ENCODE data around the gene BATF3.

BATF3 gene

DNA sequence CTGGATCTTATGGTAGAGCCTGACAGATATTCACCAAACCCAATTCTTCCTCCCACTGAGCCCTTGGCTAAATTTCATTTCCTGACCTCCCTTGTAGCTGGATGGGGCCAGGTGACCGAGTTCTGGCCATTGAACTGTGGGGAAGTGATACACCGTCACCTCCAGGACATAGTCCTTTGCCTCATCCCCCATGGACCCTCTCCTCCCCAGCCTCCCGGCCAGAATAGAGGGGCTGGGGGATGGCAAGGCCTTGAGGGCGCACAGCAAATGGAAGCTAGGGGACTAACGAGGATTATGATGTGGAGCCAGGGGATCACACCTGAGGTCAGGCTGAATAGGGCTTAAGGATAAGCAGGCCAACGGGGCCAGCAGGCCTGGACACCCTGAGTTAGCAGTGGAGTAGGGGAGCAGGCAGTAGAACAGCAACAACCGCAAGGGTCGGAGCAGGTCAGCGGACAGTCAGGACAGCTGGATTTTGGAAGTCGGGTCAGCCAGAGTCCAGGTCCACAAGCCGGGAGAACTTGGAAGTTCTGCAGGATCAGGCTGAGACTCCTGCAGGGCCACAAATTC, 15.0 kb downstream of the BATF3 start:
- no peak for DNase-seq (ENCODE audit: low spot score)

DNA sequence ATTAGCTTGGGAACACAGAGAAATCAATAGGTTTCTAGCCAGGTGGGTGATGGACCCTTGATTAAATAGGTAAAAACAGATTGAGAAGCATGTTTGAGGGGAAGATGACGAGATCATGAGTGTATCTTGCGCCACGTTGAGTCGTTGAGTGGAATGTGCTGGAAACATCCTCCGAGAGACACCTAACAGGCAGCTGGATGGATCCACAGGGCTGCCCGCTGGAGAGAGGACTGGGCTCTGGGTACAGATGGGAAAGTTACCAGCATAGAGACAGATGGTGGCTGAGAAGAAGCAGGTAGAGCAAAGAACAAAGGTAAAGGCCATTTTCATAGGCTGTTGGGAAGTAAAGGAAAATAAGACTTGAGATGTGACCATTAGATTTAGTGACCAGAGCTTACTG, 15.6 kb downstream of the BATF3 start:
- DNase-seq (ENCODE audit: low spot score), result no peak

DNA sequence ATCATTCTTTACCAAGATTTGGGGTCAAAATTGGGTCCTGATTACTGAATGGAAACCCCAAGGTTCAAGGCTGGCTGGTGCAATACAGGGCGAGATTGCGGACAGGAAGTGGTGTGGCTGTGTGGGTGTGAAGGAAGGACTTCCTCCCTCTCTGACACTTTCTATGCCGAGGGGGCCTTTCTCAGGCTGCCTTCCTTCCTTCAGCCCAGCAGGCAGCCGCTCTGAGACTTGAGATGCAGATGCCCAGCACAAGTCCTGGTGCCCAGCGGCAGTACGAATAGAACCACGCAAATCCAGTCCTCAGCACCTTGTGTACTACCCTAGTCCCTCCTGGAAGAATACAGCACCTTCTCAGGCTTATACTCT, 16.3 kb downstream of the BATF3 start:
- DNase-seq (ENCODE audit: low spot score), result no peak

DNA sequence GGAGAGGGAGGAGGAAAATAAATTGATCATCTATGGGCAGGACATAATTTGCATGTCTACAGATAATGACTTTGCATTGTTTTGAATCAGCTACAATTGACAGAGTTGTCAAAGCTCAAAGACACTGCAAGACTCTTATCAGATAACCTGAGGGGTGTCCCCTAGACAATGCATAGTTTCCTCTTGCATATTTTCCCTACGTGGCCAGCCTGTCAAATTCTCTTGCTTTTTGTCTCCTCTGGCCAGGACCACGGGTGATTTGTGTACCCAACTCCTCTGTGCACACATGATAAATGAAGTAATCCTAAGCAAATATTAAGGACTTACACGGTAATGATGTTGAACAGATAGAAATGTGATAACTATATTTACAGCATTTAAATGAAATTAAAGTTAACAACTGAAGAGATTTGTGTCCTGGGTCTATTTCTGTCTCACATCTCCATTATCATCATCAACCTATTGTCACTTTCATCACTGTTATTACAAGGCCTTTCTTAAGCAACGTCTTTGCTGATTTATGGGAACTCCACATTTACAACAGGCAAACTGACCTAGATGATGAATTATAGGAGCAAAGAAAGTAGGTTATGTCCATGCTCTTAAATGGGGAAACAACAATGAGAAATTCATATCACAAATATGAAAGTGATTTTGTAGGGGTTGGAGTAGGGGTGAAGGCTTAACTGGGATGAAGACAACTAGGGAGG, 18.8 kb downstream of the BATF3 start:
- no peak for DNase-seq (ENCODE audit: low spot score)

DNA sequence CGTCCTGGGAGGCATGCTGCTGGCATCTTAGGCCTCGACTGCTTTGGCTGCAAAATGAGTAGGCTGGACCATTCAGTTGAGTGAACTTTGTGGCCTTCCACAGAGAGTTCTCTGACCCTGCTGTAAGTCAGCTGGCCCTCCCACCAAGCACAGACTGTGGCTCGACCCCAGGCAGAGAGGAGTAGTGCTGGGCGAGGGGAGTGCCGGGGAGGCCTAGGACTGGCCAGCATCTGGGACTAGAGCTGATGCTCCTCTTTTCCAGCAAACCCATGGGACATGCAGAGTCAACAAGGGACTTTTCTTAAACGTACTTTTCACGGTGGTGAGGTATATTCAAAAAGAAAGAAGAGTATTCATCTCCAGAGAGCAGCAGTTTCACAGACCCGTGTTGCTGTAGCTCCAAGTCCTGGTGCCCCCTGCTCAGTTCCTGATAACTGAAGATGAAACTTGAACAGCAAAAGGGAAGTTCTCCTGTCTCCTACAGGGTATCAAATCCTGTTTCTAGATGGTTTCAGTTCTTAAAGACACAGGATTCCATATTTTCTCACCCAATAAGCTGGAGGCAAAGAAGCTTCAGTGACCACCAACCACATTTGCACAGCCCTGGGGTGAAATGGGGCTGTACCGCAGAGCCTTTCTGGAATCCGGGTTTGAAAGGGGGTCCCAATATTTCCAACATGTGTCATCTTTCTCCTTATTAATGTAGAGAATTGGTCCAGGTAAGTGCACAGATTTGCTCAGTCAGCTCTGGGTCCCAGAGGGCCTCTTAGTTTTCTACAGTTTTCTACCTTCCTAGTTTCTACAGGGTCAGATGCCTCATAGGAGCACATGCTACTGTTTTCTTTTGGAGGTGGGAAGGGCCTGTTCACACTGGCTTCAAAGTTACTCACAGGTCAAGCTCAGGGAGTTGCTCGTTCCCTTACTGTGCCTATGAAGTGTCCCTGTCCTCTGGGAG, 20.9 kb downstream of the BATF3 start:
- DNase-seq (ENCODE audit: low spot score), result no peak

DNA sequence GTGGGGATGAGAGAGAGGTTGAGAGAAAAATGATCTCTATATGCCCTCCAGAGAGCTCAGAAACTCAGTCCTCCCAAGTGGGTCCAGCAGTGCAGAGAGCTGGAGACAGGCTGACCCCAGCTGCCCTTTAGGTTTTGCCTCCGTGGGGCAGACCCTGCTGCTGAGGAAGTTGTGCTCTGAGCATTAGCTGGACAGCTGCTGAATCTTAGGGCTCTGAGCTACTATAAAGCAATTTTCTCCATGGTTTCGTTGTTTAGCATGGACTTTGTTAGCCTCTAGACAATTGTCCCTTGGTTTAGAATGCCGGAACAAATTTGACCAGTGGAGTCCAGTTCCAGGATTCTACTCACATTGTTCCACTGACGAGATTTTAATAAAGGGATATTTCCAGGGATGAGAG, 22.1 kb downstream of the BATF3 start:
- no peak for DNase-seq (ENCODE audit: low spot score)

DNA sequence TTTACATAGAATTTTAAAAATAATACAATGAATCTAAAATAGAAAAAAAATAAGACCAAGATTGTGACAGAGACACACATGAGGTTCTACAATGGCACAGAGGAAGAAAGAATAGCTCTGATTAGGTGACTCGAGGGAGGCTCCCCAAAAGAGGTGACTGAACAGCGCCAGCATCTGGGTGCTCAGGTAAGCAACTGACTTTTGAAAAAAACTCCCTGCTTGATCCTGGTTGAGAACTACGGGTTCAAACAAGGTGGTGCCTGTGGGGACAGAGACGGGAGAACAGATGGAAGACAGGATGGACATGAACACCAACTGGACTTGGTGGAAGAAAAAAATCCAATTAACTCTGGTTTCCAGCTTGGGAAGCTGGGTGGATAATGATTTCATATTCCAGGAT, 22.5 kb downstream of the BATF3 start:
- DNase-seq (ENCODE audit: low spot score), result no peak

DNA sequence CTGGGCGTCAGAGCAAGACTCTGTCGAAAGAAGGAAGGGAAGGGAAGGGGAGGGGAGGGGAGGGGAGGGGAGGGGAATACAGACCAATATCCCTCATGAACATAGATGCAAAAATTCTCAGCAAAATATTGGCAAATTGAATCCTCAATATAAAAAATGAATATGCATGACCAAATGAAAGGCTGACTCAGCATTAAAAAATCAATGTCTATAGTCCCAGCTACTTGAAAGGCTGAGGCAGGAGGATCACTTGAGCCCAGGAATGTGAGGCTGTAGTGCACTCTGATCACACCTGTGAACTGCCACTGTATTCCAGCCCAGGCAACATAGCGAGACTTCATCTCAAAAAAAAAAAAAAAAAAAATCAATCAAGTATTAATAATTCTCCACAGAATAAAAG, 24.0 kb downstream of the BATF3 start:
- DNase-seq (ENCODE audit: low spot score), result no peak

DNA sequence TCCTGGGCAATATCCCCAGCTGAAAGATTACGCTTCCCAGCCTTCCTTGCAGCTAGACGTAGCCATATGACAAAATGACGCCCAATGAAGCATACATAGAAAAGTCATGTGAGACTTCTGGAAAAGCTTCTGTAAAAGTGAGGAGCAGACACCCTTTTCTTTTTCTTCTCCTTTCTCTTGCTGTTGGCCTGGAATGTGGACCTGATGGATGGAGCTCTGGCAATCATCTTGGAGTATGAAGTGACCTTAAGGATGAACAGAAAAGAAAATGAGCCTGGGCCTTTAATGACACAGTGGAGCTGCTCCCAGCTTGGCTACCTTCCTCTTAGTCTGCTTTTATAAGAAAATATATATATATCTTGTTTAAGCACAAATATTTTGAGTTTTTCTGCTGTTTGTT, 24.8 kb downstream of the BATF3 start:
- no peak for DNase-seq (ENCODE audit: low spot score)

DNA sequence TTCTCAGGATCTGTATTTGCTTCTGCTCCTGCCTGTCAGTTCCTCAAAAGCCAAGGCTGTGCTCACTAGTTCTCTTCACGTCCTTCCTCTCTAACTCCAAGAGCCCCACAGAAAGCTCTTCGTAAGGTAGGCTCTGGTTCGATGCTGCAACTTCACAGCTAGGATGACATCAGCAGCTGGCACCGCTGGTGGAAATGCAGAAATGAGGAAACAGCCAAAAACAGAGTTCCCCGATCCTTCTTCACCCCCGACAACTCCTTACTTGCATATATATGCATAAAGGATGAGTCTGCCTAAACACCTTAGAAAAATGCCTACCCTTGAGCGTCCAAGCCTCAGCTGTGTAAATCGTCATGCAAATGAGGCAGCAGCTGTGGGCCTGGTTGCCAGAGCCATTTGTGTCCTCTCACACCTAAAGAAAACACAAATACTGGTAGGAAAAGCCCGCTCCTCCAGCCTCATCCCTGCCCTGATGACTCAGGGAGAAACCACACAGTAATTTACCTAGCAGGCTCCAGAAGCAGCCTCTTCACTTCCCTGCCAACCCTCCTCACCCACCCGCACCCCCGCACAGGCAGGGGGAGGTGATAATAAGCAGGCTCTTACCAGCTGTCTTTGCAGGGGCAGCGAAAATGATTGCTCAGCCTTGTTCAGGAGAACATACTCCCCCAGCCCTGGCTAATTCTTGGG, 28.2 kb downstream of the BATF3 start:
- peak; percentile 22 for DNase-seq (ENCODE audit: low spot score)

DNA sequence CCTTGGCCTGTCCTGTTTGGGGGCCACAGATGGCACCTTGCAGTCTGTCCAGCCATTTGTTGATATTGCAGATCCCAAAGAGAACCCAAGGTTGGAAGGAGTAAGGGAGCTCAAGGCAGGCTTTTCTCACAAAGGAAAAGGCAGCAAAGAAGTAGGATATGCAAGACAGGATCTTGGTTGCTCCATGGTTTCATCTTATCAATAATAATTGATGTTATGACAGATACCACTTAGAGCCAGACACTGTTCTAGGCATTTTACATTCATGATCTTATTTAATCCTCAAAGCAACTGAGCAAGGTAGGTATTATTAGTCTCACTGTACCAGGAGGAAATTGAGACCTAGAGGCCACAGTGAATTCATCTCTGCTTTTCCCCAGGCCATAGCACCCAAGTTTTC, 28.8 kb downstream of the BATF3 start:
- DNase-seq (ENCODE audit: low spot score), result no peak

DNA sequence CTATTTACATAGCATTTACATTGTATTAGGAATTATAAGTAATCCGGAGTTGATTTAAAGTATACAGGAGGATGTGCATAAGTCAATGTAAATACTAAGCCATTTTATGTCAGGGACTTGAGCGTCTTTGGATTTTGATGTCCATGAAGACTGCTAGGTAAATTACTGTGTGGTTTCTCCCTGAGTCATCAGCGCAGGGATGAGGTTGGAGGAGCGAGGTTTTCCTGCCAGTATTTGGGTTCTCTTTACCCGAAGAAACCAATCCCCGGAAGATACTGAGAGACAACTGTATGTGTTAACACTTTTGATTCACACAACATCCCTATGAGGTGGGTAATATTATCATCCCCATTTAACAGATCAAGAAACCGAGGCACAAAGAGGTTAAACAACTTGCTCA, 29.3 kb downstream of the BATF3 start:
- DNase-seq (ENCODE audit: low spot score), result no peak

DNA sequence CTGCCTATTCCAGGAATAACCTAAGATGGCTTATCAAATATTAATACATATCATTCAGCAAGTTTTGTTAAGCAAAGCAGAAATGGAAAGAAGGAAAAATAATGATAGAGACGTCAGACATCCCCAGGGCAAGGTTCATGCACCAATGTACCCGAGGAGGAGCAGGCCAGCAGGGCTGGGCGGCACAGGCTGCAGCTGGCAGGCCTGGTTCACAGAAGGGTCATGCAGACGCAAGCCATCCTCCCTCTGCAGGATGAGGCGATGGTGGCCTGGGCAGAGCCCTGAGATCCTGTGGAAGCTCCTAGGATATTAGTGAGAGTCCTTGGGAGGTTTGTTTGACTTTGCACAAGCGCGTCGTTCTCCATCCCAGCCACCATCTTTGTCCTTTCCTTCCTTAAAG, 30.0 kb downstream of the BATF3 start:
- DNase-seq (ENCODE audit: low spot score), result no peak

DNA sequence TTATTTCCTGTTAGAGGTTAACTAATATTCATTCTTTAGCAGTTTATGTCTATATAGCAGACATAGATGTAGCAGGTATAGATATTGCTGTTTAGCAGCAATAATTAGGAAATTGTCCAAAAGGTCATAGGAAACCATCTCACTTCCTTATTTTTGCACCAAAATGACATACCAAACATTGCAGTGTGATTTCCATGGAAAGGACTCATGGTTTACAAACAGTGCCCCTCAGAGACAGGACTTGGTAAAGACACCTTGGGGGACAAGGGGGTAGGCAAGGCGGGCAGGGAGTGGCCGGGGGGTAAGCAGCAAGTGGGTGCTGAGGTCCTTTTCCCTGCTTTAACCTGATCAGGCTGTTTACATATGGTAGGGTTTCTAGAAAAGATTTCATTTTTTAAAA, 30.5 kb downstream of the BATF3 start:
- peak; percentile 42 for DNase-seq (ENCODE audit: low spot score)

DNA sequence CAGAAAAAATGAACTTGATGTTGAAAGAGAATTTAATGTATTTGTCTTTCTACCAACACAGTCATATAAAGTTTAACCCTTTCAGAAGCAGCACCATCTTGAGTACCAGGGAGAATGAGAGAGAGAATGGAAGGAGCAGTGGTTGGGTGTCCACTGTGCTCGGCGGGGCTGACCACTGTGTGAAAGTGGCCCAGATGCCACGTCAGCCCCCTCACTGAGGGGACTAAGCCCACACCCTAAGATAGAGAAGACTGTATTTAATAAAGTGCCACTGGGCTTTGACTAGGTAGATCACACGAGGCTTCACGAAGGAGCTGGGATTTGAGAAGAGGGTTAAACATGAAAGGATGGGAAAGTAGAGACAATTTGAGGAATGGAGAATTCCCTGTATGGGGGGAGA, 31.2 kb downstream of the BATF3 start:
- no peak for DNase-seq (ENCODE audit: low spot score)

DNA sequence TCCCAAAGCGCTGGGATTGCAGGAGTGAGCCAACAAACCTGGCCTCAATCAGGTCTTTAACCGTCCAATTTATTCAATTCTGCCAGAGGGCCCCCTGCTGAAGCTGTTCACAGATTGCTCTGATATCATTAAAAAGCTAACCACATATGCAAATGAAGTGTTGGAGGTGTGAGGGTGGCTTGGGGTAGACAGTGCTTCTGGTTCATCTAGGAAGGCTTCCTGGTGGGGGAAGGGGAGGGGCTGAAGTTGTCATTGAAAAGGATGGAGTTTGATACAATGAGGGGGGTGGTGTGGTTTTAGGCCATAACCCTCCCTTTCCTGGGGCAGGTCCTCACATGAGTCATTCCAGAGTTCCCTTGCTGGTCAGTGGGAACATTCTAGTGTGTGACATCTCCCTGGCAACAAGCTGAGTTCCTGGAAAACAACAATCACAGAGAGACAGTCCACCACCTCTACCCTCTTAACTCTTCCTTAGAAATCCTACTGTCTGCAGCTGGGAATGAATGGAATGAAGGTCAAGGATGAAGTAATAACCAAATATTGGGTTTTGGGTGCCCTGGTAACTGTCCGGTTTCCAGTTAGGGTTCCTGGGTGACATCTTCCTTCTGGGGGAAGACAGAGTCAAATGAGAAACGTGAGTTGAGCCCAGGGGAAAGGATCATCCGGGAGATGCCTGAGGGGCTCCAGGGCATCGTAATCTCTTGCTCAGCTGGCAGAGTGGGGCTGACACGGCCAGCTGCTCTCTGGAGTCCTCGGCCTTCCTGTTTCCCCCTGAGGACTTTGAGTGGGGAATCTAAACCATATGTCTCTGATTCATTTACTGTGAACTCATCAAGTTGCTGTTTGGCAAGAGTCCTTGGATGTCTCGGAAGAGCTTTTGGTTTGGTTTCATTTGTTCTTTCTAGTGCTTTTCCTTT, 32.2 kb downstream of the BATF3 start:
- peak; percentile 95 for DNase-seq (ENCODE audit: low spot score)

DNA sequence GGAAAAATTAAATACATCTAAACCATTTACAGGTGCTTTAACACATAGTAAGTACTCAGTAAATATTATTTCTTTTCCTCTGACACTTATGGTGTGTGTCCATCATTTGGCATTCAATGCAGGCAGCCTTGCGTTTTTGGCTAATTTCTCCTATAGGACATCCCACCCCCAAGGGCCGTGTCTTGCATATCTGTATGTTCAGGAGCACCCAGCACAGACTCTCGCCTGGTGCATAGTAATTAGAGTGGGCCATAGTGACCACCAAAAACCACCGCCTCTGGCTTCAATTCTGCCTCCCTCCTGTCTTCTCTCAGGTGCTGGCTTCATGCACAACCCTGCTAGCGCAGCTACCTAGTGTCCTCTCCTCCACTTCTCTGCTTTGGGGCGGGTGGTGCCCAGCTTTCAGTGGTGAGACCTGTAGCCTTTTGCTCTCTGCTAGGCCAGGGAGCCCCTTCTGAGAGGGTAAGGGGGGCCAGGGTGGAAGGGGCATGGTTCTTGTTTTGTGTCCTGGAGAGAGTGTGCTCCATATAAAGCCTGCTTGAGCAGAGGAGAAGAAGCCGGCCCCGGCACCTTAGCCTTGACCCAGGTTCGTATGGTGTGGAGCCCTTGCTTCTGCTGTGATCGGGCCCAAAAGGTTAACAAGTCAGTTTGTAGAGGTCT, 33.4 kb downstream of the BATF3 start:
- DNase-seq (ENCODE audit: low spot score), result no peak

DNA sequence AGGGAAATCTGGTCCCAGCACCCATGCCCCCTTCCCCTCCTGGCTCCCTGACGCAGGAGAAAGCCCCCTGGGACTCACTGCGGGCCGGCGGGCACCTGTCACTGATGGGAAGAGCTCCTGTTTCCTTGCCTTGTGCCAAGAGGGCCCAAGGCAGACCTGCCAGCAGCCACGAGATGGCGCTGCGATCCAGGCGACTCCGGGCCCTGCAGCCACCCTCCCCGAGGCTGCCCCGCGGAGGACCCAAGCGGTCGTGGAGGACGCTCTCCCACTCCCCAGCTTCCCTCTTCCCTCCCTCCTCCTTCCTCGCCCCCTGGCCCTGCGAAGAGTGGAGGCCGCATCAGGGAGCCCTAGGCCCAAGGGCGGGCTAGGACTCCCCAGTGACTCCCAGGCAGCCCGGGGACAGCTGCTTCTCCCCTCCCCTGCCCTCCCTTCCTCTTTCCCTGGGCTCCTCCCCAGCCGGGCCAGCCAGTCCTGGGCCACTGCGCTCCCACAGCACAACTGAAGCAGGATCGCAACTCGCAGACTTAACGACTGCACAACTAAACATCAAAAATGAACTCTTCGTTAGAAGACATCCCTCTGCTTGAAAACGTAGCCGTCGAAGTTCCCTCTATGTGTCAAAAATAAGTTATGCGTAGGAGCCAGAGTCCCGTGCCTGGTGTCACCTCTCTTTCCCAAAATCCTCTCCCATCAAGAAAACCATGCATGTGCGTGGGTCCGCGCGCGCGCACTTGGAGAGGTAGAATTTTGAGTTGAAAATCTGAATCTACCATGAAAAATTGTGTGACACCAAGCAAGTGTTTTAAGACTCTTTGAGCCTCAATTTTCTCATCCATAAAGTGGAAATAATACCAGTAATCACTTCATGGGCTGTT, 34.2 kb downstream of the BATF3 start:
- DNase-seq (ENCODE audit: low spot score), result peak; percentile 82

DNA sequence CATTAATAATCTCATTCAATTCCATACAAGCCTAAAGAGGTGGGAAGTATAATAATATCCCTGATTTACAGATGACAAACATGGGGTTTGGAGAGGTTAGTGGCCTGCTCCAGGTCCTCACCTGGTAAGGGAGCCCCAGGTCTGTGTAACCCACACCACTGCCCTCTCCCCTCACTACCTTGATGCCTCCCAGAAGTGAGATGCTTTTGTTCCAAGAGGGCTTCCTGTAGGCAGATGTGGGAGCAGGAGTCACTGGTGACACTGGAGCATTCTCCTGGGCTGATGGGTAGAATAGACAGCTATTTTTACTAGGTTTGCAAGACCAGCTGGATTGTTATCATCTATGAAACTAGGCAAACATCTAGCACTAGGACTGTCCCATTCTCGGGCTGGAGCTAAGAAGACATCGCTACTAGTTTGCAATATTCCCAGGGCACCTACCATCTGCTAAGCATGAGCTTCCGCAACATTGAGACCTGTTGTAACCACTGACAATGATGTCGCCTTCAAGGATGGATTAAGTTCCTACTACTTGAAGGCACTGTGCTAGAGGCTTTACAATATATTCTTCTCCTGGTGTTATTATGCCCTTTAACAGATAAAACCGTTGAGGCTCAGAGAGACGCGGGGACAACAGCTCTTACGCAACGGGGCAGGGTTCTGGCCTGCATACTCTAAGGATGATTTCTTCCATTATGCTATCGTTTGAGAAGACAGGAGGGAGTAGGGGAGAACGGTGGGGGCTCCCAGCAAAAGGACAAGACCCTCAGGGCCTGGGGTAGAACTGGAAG, 35.0 kb downstream of the BATF3 start:
- no peak for DNase-seq (ENCODE audit: low spot score)

Data from hepatic stellate cell (primary cell).